T-helper 1 cell (primary cell): ENCODE results near the gene EPS8L1.

Experiments
- DNase-seq, 5 donors: peaks; one replicate each; pipeline ENCODE4 v3.0.0-alpha.2; 2012 to 2020

Gene EPS8L1

DNA sequence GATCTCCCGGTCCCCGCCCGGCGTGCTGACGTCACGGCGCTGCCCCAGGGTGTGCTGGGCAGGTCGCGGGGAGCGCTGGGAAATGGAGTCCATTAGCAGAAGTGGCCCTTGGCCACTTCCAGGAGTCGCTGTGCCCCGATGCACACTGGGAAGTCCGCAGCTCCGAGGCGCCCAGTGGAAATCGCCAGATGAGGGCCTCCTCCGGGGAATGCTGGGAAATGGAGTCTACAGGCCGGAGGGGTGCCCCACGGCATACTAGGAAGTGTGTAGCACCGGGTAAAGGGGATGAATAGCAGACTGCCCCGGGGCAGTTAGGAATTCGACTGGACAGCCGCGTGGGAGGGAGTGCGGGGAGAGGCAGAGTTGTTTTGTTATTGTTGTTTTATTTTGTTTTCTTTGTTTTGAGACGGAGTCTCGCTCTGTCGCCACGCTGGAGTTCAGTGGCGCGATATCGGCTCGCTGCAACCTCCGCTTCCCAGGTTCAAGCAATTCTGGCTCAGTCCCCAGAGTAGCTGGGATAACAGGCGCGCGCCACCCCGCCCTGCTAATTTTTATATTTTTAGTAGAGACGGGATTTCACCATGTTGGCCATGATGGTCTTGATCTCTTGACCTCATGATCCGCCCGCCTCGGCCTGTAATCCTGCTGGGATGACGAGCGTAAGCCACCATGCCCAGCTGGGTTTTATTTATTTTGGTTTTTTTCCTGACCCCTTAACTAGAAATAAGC is 42.2 kb downstream of the EPS8L1 start:
- peak; percentile 93 to 99 (median 96) for DNase-seq

DNA sequence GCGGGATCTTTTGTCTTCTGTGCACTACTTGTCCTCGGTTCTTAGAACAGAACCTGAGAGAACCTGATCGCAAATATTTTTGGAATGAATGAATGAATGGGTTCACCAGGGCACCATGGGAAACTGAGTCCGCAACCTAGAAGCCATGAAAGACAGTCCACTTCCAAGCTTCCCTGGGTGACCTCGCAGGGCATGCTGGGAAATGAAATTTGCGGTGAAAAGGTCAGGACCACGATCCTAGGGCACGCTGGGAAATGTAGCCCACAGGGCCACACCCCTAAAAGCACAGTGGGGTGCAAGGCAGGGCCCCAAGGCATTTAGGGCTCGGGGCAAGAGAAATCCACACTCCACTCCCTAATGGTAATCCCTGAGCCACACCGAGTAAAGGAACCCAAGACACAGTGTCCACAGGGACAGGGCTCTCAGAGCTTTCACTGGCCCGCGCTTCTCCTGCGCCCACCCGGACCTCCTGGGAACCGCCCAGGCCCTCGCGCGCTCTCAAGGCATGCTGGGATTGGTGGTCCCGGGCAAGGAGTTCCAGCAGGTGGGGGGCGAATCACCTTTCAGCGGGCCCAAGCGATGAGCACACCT is 42.8 kb downstream of the EPS8L1 start:
- peak in 1 of 5 donors; percentile 33 for DNase-seq

DNA sequence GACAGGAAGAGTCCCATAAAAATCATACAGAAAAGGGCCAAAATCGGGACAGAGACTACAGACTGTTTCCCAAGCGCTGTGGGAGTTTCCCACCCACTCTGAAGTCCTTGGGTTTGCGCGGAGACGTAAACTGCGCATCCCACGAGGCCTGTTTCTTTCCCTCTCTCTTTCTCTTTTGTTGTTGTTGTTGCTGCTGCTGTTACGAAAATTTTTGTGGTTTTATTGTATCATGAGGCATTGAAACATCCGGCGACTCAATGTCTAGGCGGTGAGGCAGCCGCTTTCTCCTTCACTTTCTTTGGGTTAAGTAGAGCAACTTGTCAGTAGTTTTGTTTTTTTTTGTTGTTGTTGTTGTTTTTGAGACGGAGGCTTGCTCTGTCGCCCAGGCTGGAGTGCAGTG is 43.4 kb downstream of the EPS8L1 start:
- DNase-seq: peak in 1 of 5 donors; percentile 24

GRCh38 chr19:55131421-55131820 is 55.8 kb downstream of the EPS8L1 start:
- DNase-seq: no peak

DNA sequence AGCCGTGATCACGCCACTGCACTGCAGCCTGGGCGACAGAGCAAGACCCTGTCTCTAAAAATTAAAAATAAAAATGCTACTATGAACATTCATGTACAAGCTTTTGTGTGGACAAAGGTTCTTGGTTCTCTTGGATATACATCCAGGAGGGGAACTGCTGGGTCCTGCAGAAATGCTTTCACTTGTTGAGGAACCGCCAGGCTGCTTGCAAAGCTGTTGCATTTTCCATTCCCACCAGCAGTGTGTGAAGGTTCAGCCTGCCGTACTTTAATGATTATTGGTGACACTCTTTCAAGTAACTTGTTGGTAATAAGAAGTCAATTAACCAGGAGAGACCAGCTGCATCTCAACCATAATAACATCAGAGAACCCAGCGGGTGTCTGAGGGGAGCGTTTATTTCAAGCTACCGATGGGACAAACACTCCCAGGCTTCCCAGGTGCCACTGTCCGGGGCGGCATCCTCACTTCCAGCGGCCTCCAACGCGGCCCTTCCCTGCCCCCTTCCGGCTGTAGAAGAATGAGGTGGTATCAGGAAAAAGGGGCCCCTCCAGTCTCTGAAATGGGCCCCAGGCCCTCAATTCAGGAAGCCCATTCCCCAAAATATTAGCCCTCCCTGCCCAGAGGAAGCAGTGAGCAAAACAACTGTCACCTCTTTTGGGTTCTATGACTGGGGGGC is 56.9 kb downstream of the EPS8L1 start:
- no peak for DNase-seq

- no peak for DNase-seq
Observed at GRCh38 chr19:55133639-55134444, 58.2 kb downstream of the EPS8L1 start.

DNA sequence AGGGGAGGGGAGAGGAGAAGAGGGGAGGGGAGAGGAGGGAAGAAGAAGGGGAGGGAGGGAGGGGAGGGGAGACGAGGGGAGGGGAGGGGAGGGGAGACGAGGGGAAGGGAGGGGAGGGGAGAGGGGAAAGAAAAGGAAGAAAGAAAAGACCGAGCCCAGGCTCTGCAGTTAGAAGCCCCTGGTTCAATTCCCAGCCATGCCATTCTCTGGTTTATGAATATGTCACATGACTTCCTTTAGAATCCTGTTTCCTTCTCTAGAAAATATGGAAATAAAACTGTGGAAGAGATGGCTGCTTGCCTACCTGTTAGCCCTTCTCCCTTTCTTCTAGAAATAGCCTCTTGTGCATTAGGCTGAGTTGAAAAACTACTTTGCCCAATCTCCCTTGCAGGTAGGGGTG is 59.1 kb downstream of the EPS8L1 start:
- DNase-seq: no peak

- no peak for DNase-seq
Observed at GRCh38 chr19:55136399-55137102, 60.9 kb downstream of the EPS8L1 start.
